Neutrophil (primary cell): ENCODE data around the gene ZBTB17.

Experiments used
- H3K27ac ChIP-seq: fragments of 200-600 bp; sonication (generic); 2 replicates; pipeline ENCODE4 v1.5.1; 2016; ENCODE audit warnings: mild to moderate bottlenecking, moderate library complexity
- H3K27me3 ChIP-seq: fragments of 200-600 bp; sonication (generic); 2 replicates; pipeline ENCODE4 v1.6.0; 2016; ENCODE audit warnings: mild to moderate bottlenecking
- H3K36me3 ChIP-seq: fragments of 200-600 bp; sonication (generic); 2 replicates; pipeline ENCODE4 v1.5.1; 2017
- H3K4me1 ChIP-seq, 2 experiments: fragments of 200-600 bp in 1 of 2; sonication (generic) in 1 of 2; 1 replicate in 1 of 2; 2 replicates in 1 of 2; pipeline versions ENCODE4 v1.5.1 to v1.6.1; 2013 to 2016; ENCODE audit warnings: low read depth in 1 of 2, low read length in 1 of 2, mild to moderate bottlenecking in 1 of 2, moderate library complexity in 1 of 2; ENCODE audit not compliant: control insufficient read depth in 1 of 2, insufficient read depth in 1 of 2
- H3K4me3 ChIP-seq, 2 experiments: fragments of 200-600 bp in 1 of 2; sonication (generic) in 1 of 2; 1 replicate in 1 of 2; 2 replicates in 1 of 2; pipeline ENCODE4 v1.5.1; 2013 to 2016; ENCODE audit warnings: low read depth in 1 of 2, low read length in 1 of 2, mild to moderate bottlenecking in 1 of 2, moderate library complexity in 1 of 2
- H3K9me3 ChIP-seq: fragments of 200-600 bp; sonication (generic); 2 replicates; pipeline ENCODE4 v1.5.1; 2016
- CTCF ChIP-seq: fragments of 200-600 bp; sonication (generic); IDR thresholded peaks from 2 replicates; pipeline ENCODE4 v1.5.1; 2016; ENCODE audit warnings: antibody characterized with exemption

The ZBTB17 gene

GRCh38 chr1:16019644-16020277, 43.9 kb upstream of the ZBTB17 start:
- H3K4me3 ChIP-seq: no peak overlapping the region
- H3K36me3 ChIP-seq: no peaks in the 10 kb centered on the region
- H3K4me1 ChIP-seq: no peaks in the 10 kb centered on the region
- H3K27me3 ChIP-seq: peaks cover 4% of the 10 kb centered on the region
- TF ChIP-seq CTCF: no peak
- H3K27ac ChIP-seq: no peak overlapping the region
- H3K9me3 ChIP-seq: no peaks in the 10 kb centered on the region

DNA sequence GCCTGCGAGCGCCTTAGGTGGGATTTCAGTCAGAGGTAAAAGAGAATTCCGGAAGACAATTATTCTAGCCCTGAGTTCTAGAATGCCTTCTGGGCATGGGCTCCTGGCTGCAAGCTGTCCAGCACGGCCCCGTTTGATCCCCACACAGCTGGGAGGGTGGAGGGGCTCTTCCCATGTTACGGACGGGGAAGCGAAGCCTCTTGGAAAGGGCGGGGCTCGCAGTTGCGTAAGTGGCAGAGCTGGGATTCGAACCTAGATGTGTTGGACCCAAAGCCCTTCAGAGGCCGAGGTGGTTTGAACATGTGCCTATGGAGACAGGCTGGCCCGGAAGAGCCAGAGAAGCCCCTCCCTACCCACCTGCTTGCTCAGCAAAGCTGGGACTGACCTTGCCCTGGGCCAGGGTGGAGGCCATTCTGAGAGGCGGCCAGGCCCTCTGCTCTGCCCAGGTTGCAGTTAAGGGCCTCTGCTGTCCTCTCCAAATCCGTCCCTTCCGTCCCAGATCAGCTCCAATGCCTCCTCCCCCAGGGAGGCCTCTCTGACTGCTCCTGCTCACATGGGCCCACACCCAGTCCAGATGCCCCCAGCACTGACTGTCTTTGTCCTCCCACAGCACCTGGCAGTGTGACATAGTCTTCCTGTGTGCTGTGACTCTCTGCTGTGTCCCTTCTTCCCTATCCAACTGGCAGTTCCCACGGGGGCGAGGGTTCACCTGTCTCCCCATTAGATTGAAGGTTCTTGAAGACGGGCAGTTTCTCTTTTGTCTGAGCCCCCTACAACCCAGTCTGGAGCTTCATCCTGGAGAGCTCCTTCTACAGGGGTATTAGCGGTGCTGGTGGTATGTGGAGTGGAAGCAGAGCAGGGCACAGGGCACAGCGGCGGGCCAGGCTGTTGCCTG, 43.1 kb upstream of the ZBTB17 start:
- Histone ChIP-seq H3K4me3 (no peak overlapping the region), H3K4me1 (no peaks in the 10 kb centered on the region), H3K27ac (no peak overlapping the region), H3K9me3 (no peaks in the 10 kb centered on the region), H3K36me3 (no peaks in the 10 kb centered on the region), H3K27me3 (peaks cover 10% of the 10 kb centered on the region)
- TF ChIP-seq CTCF: no peak

DNA sequence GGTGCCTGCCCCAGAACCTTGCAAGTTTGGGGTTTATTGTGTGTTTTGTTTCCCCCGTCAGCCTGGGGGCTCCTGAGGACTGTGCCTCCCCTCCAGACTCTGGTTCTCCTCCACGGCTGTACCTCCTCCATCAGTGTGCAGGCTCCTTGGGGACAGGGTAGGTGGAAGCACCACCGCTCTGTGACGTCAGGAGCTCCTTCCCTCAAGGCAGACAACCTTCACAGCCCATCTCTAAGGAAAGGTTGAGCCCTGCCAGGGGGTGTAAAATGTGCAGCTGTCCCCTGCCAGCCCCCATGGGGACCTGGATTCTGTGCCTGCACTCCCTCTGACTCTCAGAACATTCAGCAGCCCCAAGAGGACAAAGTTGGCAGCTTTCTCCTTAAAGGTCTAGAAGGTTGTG, 42.4 kb upstream of the ZBTB17 start:
- Histone ChIP-seq H3K4me3 (no peak overlapping the region), H3K27ac (no peak overlapping the region), H3K27me3 (peaks cover 17% of the 10 kb centered on the region), H3K4me1 (peaks cover 0 to under 1% of the 10 kb centered on the region in 2 experiments), H3K9me3 (no peaks in the 10 kb centered on the region), H3K36me3 (no peaks in the 10 kb centered on the region)
- no peak for TF ChIP-seq CTCF

GRCh38 chr1:16017461-16018303, 41.8 kb upstream of the ZBTB17 start, which contains the start of gene HSPB7:
TSS of gene HSPB7 (minus strand) at chr1:16018043. CDS start at chr1:16017963, 80 bp downstream.
- Histone ChIP-seq H3K4me3 (no peak within 1 kb of the TSS), H3K27me3 (peaks cover 23% of the 10 kb centered on the region), H3K4me1 (peaks cover under 1 to 7% of the 10 kb centered on the region in 2 experiments), H3K36me3 (no peaks in the 10 kb centered on the region), H3K27ac (no peak within 1 kb of the TSS), H3K9me3 (no peaks in the 10 kb centered on the region)
- no peak for TF ChIP-seq CTCF

DNA sequence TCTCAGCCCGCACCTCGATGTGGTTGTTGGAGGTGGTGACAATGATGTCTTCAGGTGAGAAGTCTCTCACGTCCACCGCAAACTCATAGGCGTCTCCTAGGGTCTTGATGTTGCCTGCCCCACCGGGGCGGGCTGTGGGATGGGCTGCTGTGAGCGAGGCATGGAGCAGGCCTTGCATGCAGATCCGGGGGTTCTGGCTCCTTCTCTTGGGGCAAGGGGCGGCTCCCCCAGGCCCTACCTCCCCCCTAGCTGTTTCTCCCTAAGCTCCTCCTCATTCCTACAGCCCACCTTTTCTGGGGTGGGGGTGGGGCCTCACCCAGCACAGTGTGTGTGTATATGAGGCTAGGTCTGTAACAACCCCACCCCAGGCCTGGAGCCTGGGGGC, 41.2 kb upstream of the ZBTB17 start:
- Histone ChIP-seq H3K4me1 (peaks cover 6 to 11% of the 10 kb centered on the region in 2 experiments), H3K36me3 (no peaks in the 10 kb centered on the region), H3K4me3 (no peak overlapping the region), H3K27ac (no peak overlapping the region), H3K27me3 (peaks cover 28% of the 10 kb centered on the region), H3K9me3 (no peaks in the 10 kb centered on the region)
- no peak for TF ChIP-seq CTCF
